Measurements from ENCODE around the gene SLC9C2.

DNA sequence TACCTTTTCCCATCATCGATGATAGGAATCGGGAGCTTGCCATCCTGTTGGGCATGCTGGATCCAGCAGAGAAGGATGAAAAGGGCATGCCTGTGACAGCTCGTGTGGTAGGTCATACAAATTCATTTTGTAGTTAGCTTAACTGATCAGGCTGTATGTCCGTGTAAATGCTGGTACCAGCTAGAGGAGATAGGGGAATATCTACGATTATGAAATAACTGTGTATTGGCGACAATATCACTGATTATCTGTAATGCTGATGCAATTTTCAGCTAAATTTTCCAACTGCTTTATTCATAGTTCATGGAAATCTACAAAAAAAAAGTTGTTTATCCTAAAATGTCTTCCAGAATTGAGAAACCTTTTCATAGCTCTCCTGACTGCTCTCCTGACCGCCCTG, 117.5 kb downstream of the SLC9C2 start:
- TF ChIP-seq, protein P1, sequence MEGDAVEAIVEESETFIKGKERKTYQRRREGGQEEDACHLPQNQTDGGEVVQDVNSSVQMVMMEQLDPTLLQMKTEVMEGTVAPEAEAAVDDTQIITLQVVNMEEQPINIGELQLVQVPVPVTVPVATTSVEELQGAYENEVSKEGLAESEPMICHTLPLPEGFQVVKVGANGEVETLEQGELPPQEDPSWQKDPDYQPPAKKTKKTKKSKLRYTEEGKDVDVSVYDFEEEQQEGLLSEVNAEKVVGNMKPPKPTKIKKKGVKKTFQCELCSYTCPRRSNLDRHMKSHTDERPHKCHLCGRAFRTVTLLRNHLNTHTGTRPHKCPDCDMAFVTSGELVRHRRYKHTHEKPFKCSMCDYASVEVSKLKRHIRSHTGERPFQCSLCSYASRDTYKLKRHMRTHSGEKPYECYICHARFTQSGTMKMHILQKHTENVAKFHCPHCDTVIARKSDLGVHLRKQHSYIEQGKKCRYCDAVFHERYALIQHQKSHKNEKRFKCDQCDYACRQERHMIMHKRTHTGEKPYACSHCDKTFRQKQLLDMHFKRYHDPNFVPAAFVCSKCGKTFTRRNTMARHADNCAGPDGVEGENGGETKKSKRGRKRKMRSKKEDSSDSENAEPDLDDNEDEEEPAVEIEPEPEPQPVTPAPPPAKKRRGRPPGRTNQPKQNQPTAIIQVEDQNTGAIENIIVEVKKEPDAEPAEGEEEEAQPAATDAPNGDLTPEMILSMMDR (IDR thresholded peaks at IDR 0.05; ENCODE audit: insufficient read depth, low read length, poor library complexity, severe bottlenecking): no peak
- TF ChIP-seq EZH2phosphoT487 (conservative IDR thresholded peaks at IDR 0.05; ENCODE audit: low read length): no peak
